ENCODE measurements around the gene CNP.

Gene CNP

DNA sequence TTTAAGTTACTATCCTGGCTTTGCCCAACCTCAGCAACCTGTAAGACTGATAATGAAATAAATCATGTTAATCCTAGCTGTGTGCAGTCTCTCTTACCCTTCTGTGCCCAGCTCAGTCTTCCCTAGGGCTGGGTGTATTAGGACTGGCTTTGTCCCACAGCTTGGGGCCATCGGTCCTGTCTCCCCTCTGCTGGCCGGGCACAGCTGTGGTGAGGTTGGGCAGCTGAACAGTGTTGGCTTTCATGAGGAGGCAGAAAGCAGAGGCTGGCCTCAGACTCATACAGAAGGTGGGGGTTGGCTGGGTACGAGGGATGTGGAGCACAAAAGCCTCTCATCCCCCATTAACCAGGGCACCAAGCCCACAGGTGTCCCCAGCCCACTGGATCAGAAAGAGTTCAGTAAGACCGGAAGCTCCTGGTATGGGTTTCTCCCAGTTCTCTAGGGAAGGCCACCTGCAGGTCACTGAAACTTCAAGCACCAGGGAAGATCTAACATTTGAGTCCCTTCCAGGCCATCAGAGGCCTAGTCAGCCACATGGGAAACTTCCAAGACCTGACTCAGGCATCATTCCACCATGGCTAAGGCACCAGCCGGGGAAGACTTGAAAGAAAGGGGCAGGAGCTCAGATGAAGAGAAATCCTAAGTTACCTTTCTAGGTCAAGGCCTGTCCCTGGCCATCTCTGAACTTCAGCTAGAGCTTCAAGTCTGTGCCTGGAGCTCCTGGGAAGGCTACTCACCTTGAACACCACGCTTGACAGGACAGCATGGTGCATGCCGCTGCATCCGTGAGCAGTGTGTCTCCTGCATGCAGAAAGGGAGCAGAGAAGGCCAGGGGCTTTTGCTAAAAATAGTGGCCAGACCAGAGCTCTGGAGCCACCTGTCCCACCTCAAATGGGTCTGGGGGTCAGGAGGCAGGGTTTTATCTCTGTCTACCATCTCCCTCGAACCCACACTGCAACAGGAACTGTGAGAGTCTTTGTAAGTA lies 8.8 kb downstream of the CNP start:
- H3K27ac ChIP-seq (ENCODE audit: low read length), result no peak overlapping the region
- H3K9ac ChIP-seq (ENCODE audit: low read length), result no peak overlapping the region

GRCh38 chr17:41976142-41976768 lies 9.7 kb downstream of the CNP start:
- H3K36me3 ChIP-seq (ENCODE audit: control insufficient read depth, low read depth, low read length), result peaks cover 72% of the 10 kb centered on the region
- H3K9me3 ChIP-seq (ENCODE audit: control insufficient read depth, low read depth, low read length), result no peaks in the 10 kb centered on the region
- H3K4me1 ChIP-seq (ENCODE audit: control insufficient read depth, low read depth, low read length), result no peaks in the 10 kb centered on the region

More for the DNA sequence above, 8.8 kb downstream of the CNP start:
- Histone ChIP-seq H3K4me1 (ENCODE audit: control insufficient read depth, low read depth, low read length) (no peaks in the 10 kb centered on the region), H3K4me3 (ENCODE audit: low read length) (no peak overlapping the region), H3K36me3 (ENCODE audit: control insufficient read depth, low read depth, low read length) (peaks cover 64% of the 10 kb centered on the region), H3K27me3 (ENCODE audit: control insufficient read depth, insufficient read depth, low read length) (no peaks in the 10 kb centered on the region), H3K9me3 (ENCODE audit: control insufficient read depth, low read depth, low read length) (no peaks in the 10 kb centered on the region)

DNA sequence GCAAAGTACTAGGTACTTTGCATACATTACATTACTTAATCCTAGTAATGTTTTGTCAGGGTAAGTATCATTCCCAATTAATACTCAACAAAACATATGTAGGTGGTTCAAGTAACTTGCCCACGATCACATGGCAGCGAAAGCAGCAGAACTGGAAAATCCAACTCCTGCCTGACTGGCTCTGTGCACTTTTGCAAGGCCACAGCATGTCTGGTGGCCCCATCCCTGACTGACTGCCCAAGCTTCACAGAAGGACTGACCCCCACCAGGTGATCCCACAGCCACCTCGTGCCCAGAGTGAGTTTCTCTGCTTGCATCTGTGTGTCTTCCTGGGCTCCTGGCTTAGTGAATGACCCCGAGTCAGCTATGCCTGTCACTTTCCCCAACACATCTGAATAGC lies 11.4 kb downstream of the CNP start:
- Histone ChIP-seq H3K27me3 (ENCODE audit: control insufficient read depth, insufficient read depth, low read length) (no peaks in the 10 kb centered on the region), H3K9ac (ENCODE audit: low read length) (no peak overlapping the region), H3K36me3 (ENCODE audit: control insufficient read depth, low read depth, low read length) (peaks cover 79% of the 10 kb centered on the region), H3K9me3 (ENCODE audit: control insufficient read depth, low read depth, low read length) (no peaks in the 10 kb centered on the region), H3K4me1 (ENCODE audit: control insufficient read depth, low read depth, low read length) (no peaks in the 10 kb centered on the region), H3K4me3 (ENCODE audit: low read length) (no peak overlapping the region), H3K27ac (ENCODE audit: low read length) (no peak overlapping the region)

More at GRCh38 chr17:41976142-41976768, 9.7 kb downstream of the CNP start:
- Histone ChIP-seq H3K4me3 (ENCODE audit: low read length) (no peak overlapping the region), H3K27me3 (ENCODE audit: control insufficient read depth, insufficient read depth, low read length) (no peaks in the 10 kb centered on the region), H3K27ac (ENCODE audit: low read length) (no peak overlapping the region), H3K9ac (ENCODE audit: low read length) (no peak overlapping the region)

- H3K27ac ChIP-seq (ENCODE audit: low read length), result no peak overlapping the region
- no peak overlapping the region for H3K9ac ChIP-seq (ENCODE audit: low read length)
- H3K9me3 ChIP-seq (ENCODE audit: control insufficient read depth, low read depth, low read length), result no peaks in the 10 kb centered on the region
- no peaks in the 10 kb centered on the region for H3K27me3 ChIP-seq (ENCODE audit: control insufficient read depth, insufficient read depth, low read length)
- no peaks in the 10 kb centered on the region for H3K4me1 ChIP-seq (ENCODE audit: control insufficient read depth, low read depth, low read length)
- H3K36me3 ChIP-seq (ENCODE audit: control insufficient read depth, low read depth, low read length), result peaks cover 83% of the 10 kb centered on the region
- no peak overlapping the region for H3K4me3 ChIP-seq (ENCODE audit: low read length)
Measured at GRCh38 chr17:41982026-41982760, 15.6 kb downstream of the CNP start.

GRCh38 chr17:41984454-41984853 lies 17.9 kb downstream of the CNP start:
- no peaks in the 10 kb centered on the region for H3K9me3 ChIP-seq (ENCODE audit: control insufficient read depth, low read depth, low read length)
- H3K36me3 ChIP-seq (ENCODE audit: control insufficient read depth, low read depth, low read length), result peaks cover 89% of the 10 kb centered on the region
- H3K9ac ChIP-seq (ENCODE audit: low read length), result no peak overlapping the region
- H3K4me3 ChIP-seq (ENCODE audit: low read length), result no peak overlapping the region
- H3K27ac ChIP-seq (ENCODE audit: low read length), result no peak overlapping the region
- H3K4me1 ChIP-seq (ENCODE audit: control insufficient read depth, low read depth, low read length), result no peaks in the 10 kb centered on the region
- H3K27me3 ChIP-seq (ENCODE audit: control insufficient read depth, insufficient read depth, low read length), result no peaks in the 10 kb centered on the region

DNA sequence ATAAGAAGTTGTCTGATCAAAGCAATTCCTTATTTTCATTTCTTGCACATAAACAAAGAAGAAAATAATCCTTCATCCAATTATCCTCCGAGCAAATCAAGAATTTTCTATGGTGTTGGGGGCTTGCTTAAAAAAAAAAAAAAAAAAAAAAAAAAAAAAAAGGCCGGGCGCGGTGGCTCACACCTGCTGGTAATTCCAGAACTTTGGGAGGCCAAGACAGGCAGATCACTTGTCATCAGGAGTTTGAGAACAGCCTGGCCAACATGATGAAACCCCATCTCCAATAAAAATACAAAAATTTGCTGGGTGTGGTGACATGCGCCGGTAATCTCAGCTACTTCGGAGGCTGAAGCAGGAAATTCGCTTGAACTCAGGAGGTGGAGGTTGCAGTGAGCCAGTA lies 19.3 kb downstream of the CNP start:
- Histone ChIP-seq H3K4me3 (ENCODE audit: low read length) (no peak overlapping the region), H3K9ac (ENCODE audit: low read length) (no peak overlapping the region), H3K36me3 (ENCODE audit: control insufficient read depth, low read depth, low read length) (peaks cover 95% of the 10 kb centered on the region), H3K27ac (ENCODE audit: low read length) (no peak overlapping the region), H3K27me3 (ENCODE audit: control insufficient read depth, insufficient read depth, low read length) (no peaks in the 10 kb centered on the region), H3K4me1 (ENCODE audit: control insufficient read depth, low read depth, low read length) (no peaks in the 10 kb centered on the region), H3K9me3 (ENCODE audit: control insufficient read depth, low read depth, low read length) (no peaks in the 10 kb centered on the region)

DNA sequence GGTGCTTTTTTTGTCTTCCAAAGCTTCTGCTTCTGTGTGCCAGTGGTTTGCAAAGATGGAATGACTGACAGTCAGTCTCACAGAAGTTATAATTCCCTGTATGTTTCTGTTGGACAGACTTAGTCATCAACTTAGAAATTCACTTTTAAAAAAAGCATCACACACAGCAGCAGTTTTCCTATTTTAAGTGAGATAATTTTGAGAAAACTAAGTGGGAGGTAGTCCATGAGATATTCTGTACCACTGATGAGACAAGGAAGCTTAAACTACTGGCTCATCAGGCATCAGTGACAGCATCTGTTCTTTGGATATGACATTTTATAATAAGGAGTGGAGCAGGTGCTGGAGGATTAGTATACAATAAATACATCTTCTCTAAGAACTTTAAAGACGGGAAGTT lies 20.0 kb downstream of the CNP start:
- Histone ChIP-seq H3K27ac (ENCODE audit: low read length) (no peak overlapping the region), H3K9me3 (ENCODE audit: control insufficient read depth, low read depth, low read length) (no peaks in the 10 kb centered on the region), H3K4me1 (ENCODE audit: control insufficient read depth, low read depth, low read length) (no peaks in the 10 kb centered on the region), H3K9ac (ENCODE audit: low read length) (no peak overlapping the region), H3K27me3 (ENCODE audit: control insufficient read depth, insufficient read depth, low read length) (no peaks in the 10 kb centered on the region), H3K4me3 (ENCODE audit: low read length) (no peak overlapping the region), H3K36me3 (ENCODE audit: control insufficient read depth, low read depth, low read length) (peaks cover 96% of the 10 kb centered on the region)

GRCh38 chr17:41987642-41988041 lies 21.0 kb downstream of the CNP start:
- Histone ChIP-seq H3K27ac (ENCODE audit: low read length) (no peak overlapping the region), H3K27me3 (ENCODE audit: control insufficient read depth, insufficient read depth, low read length) (no peaks in the 10 kb centered on the region), H3K9ac (ENCODE audit: low read length) (no peak overlapping the region), H3K36me3 (ENCODE audit: control insufficient read depth, low read depth, low read length) (peaks cover 94% of the 10 kb centered on the region), H3K4me1 (ENCODE audit: control insufficient read depth, low read depth, low read length) (no peaks in the 10 kb centered on the region), H3K9me3 (ENCODE audit: control insufficient read depth, low read depth, low read length) (no peaks in the 10 kb centered on the region), H3K4me3 (ENCODE audit: low read length) (no peak overlapping the region)

DNA sequence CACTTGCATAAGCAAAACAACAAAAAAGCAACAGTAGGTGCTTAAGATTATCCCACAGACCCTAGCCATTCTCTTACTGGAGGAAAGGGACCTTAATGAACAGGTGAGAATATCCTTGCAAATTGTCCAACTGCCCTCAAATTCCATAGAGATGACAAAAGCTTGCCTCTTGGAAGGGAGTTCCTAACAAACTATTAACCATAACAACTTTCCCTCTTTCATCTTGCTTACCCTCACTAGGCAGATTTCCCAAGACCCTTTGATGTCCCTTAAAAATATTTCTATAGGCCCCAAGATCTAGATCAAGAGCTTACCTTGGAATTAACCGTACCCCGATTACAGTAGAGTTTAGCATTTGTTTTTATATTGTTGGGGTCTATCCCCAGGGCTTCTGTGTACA lies 21.8 kb downstream of the CNP start:
- Histone ChIP-seq H3K36me3 (ENCODE audit: control insufficient read depth, low read depth, low read length) (peaks cover 93% of the 10 kb centered on the region), H3K9ac (ENCODE audit: low read length) (no peak overlapping the region), H3K9me3 (ENCODE audit: control insufficient read depth, low read depth, low read length) (no peaks in the 10 kb centered on the region), H3K27ac (ENCODE audit: low read length) (no peak overlapping the region), H3K27me3 (ENCODE audit: control insufficient read depth, insufficient read depth, low read length) (no peaks in the 10 kb centered on the region), H3K4me1 (ENCODE audit: control insufficient read depth, low read depth, low read length) (no peaks in the 10 kb centered on the region), H3K4me3 (ENCODE audit: low read length) (no peak overlapping the region)

DNA sequence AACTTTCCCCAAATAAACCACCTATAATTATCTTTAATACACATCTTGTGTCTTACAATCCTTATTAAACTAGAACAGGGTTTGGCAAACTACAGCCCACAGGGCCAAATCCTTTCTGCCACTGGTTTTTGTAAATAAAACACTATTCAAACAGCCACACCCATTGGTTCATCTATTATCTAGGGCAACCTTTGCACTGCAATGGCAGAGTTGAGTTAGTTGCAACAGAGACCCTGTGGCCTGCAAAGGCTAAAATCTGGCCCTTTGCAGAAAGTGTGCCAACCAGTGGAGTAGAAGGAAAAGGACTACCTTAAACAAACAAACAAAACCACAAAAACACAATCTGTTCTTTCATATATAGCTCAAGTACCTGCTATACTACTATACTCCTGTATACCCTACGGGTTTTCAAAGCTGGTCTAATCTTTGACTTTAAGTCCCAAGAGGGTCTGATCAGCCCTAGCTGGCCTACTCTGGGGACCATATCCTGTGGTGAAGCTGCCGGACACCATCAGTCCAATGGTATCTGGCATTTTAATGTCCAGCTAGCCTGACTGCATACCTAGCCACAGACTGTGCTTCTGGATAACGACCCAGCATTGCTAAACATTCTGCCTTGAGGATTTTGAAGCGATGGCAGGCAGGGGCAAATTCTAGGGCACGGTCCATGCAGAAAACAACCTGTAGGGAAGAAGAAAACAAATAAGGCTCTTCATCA lies 23.3 kb downstream of the CNP start:
- no peaks in the 10 kb centered on the region for H3K27me3 ChIP-seq (ENCODE audit: control insufficient read depth, insufficient read depth, low read length)
- H3K27ac ChIP-seq (ENCODE audit: low read length), result no peak overlapping the region
- H3K36me3 ChIP-seq (ENCODE audit: control insufficient read depth, low read depth, low read length), result peaks cover 91% of the 10 kb centered on the region
- H3K4me3 ChIP-seq (ENCODE audit: low read length), result no peak overlapping the region
- no peaks in the 10 kb centered on the region for H3K4me1 ChIP-seq (ENCODE audit: control insufficient read depth, low read depth, low read length)
- no peak overlapping the region for H3K9ac ChIP-seq (ENCODE audit: low read length)
- no peaks in the 10 kb centered on the region for H3K9me3 ChIP-seq (ENCODE audit: control insufficient read depth, low read depth, low read length)

DNA sequence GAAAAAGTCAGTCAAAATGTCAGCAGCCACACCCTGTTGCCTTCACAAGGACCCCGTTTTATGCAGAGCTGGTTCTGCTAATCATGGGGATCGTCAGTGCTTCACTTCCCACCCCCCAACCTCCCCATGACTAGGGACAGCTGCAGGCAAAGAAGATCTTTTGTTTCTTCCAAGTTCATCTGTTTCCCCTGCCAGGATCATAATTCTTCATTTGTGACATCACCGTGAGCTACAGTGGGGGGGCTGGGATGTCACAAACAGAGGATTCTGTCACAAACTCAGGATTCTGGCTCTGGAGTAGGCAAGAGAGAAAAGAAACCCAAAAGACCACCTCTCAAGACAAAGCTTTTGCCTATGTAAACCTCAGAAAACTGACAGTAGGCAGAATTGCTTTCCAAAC lies 26.0 kb downstream of the CNP start:
- Histone ChIP-seq H3K9me3 (ENCODE audit: control insufficient read depth, low read depth, low read length) (no peaks in the 10 kb centered on the region), H3K4me1 (ENCODE audit: control insufficient read depth, low read depth, low read length) (no peaks in the 10 kb centered on the region), H3K27me3 (ENCODE audit: control insufficient read depth, insufficient read depth, low read length) (no peaks in the 10 kb centered on the region), H3K9ac (ENCODE audit: low read length) (no peak overlapping the region), H3K36me3 (ENCODE audit: control insufficient read depth, low read depth, low read length) (peaks cover 92% of the 10 kb centered on the region), H3K27ac (ENCODE audit: low read length) (no peak overlapping the region), H3K4me3 (ENCODE audit: low read length) (no peak overlapping the region)

Data from iPS-18a (cell line).